ENCODE measurements around the gene GRAMD1B.

The GRAMD1B gene

GRCh38 chr11:123532131-123532530, 102.1 kb downstream of the GRAMD1B start:
- no peak for DNase-seq (ENCODE audit: low read depth in 3 of 3)

DNA sequence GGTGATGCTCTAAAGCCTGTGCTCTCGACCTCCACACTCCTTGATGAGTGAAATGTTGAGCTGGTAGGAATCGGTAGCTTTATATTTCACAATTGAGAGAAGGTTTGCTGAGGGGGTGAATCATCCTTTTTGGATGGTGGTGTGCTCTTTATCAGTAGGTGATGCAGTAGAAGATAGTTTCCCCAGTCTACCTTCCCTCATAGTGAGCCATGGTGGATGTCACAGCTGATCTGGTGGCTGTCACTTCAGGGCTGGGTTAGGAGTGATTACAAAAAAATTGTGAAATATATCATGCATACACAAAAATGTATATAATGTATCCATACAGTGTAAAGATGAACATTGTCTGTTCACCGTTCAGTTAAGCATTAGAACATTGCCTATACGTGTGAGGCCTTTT, 105.3 kb downstream of the GRAMD1B start:
- no peak for DNase-seq (ENCODE audit: low read depth in 3 of 3)

GRCh38 chr11:123536690-123537437, 106.8 kb downstream of the GRAMD1B start:
- DNase-seq (ENCODE audit: low read depth in 3 of 3), result no peak

DNA sequence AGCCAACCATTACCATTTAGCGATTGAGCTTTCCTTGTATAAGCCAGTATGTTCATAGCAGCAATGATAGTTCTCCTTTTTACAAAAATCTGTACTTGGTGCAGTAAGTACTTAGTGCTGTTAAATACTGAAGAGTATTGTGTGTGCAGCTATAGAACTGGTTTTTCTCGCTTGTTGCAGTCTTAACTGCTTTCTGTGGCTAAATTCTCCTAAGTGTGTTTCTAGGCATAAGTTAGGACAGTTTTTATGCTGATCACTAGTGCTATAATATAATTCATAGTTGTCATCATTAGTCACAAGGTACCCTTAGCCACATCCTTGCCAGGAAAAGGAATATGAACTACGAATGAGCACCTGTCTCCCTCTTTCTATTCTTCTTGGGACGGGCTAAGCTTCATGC, 107.7 kb downstream of the GRAMD1B start:
- no peak for DNase-seq (ENCODE audit: low read depth in 3 of 3)

GRCh38 chr11:123543797-123544196, 113.7 kb downstream of the GRAMD1B start:
- no peak for DNase-seq (ENCODE audit: low read depth in 3 of 3)

- no peak for DNase-seq (ENCODE audit: low read depth in 3 of 3)
Measured at GRCh38 chr11:123544631-123545375, 114.7 kb downstream of the GRAMD1B start.

DNA sequence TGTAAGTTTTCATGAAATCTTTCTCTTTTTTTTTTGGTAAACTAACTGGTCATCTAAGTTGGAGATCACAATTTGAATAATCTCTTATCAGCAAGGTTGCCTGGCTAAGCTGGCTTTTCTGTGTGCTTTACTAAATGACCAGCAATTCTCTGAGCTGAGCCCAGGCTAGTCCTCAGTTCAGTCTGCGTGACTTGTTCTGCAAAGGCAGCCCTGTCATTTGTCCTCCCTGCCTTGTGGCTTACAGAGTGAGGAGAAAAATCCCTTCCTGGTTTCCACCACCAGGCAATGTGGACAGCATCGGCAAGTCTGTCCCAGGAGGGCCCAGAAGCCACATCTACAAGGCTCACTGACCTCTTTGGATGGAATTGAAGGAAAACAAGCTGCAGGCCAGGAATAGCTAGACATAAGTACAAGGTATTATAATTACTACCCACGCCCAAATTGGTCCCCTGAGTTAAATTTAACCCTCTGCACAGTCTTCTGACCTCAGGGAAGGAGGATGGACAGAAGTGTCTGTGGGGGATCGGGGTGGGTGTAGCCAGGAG, 115.7 kb downstream of the GRAMD1B start:
- DNase-seq (ENCODE audit: low read depth in 3 of 3), result no peak

GRCh38 chr11:123546515-123546914, 116.4 kb downstream of the GRAMD1B start:
- no peak for DNase-seq (ENCODE audit: low read depth in 3 of 3)

GRCh38 chr11:123547180-123547579, 117.1 kb downstream of the GRAMD1B start:
- no peak for DNase-seq (ENCODE audit: low read depth in 3 of 3)

DNA sequence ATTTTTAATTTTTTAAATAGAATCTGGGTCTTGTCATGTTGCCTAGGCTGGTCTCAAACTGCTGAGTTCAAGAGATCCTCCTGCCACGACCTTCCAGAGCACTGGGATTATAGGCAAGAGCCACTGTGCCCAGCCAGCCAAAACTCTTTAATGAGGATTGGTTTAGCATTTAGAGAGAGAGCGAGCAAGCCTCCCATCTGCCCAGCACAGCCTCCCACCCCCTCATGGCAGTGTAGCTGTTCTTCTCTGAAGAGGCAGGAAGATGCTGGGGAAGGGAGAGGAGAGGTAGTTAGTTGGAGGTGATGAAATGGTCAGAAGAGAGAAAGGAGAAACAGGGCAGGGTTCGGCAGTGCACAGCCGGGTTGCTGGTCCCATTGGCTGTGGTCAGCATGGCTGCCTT, 118.7 kb downstream of the GRAMD1B start:
- no peak for DNase-seq (ENCODE audit: low read depth in 3 of 3)

GRCh38 chr11:123549926-123550917, 120.2 kb downstream of the GRAMD1B start:
- DNase-seq (ENCODE audit: low read depth in 3 of 3), result no peak

GRCh38 chr11:123551079-123551478, 121.0 kb downstream of the GRAMD1B start:
- DNase-seq (ENCODE audit: low read depth in 3 of 3), result no peak

GRCh38 chr11:123556633-123557032, 126.6 kb downstream of the GRAMD1B start:
- DNase-seq (ENCODE audit: low read depth in 3 of 3), result no peak

- no peak for DNase-seq (ENCODE audit: low read depth in 3 of 3)
Measured at GRCh38 chr11:123558536-123559315, 128.7 kb downstream of the GRAMD1B start.

GRCh38 chr11:123559523-123559955, 129.5 kb downstream of the GRAMD1B start:
- DNase-seq (ENCODE audit: low read depth in 3 of 3), result no peak

- DNase-seq (ENCODE audit: low read depth in 3 of 3), result no peak
Measured at GRCh38 chr11:123560006-123560405, 129.9 kb downstream of the GRAMD1B start.

DNA sequence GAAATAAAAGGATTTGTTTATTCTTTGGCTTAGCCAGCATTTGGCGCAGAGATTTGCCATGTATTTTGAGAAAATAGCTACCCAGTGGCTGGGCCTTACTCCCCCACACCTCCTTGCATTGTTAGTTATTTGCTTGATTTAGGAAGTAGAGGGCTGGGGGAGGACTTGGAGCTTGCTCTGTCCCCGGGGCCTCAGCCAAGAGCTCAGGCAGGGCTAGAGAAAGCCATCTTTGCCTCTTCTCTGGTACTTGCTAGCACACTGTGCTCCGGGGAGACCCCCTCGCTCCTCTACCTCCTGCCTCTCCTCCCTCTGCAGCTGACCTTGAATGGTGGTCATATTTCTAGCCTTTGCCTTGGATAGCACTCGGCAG, 131.3 kb downstream of the GRAMD1B start:
- no peak for DNase-seq (ENCODE audit: low read depth in 3 of 3)

DNA sequence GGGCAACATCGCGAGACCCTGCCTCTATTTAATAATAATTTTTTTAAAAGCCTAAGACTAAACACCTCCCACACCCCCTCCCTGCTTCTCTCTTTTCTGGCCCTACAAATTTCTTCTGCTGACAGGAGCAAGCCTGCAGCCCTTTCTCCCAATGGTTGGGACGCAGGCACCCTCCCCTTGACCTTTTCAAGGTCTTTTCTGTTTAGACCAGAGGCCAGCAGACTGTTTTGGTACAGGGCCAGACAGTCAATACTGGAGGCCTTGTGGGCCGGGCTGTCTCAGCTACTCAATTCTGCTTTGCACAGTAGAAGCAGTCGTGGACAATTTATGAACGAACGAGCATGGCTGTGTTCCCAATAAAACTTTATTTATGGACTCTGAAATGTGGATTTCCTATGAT, 132.1 kb downstream of the GRAMD1B start:
- DNase-seq (ENCODE audit: low read depth in 3 of 3), result no peak

DNA sequence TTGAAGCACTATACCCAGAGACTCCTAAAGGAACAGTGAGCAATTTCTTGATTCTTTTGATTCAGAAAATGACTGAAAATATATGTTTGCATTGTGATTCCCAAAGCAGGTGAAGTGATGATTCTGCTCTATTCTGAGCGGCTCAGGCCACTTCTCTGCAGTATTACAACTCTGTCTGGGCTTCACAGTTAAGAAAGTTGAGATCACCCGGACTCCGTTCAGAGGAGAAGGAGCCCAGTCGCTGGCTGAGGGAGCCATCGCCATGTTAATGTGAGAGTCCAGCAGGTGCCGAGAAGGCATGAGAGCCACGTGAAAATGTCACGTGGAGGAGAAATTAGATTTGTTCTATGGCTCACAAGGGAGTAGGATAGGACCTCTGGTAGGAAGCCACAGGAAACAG, 132.8 kb downstream of the GRAMD1B start:
- no peak for DNase-seq (ENCODE audit: low read depth in 3 of 3)

- DNase-seq (ENCODE audit: low read depth in 3 of 3), result no peak
Measured at GRCh38 chr11:123564221-123564620, 134.2 kb downstream of the GRAMD1B start.

- no peak for DNase-seq (ENCODE audit: low read depth in 3 of 3)
Measured at GRCh38 chr11:123566852-123567251, 136.8 kb downstream of the GRAMD1B start.

Data from stimulated activated CD4-positive, alpha-beta T cell treated with anti-CD3 and anti-CD28 coated beads, TNF-alpha, amount 100 ng/mL, for 4 hours (primary cell).